DMS153 (cell line): ENCODE results near the gene DPPA3.
"Not testable (repeated sequence)": the region's sequence is repeated elsewhere in the genome, so short reads cannot be mapped to it uniquely, and the experiment has no call there.

Experiments used
- DNase-seq: peaks from one replicate; lab custom pipeline; 2025; lab: John Stamatoyannopoulos, UW

Gene DPPA3

DNA sequence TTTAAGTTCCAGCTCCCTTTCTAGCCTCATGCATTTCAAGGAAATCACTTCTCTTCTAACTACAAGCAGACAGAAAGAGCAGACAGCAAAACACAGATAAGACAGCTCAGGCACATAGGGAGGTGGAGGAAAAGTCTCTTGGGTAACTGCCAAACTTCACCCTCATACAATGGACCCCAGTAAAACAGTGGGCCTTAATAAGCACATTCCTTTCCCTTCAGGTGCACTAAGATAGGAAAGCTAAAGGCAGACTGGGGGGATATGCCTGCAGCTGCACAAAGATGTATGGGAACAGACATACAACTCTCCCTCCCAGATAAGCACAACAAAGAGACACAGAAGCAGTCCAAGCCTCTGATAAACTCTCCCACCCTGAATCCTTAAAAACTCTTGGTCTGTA, 19.8 kb downstream of the DPPA3 start:
- not testable (repeated sequence) for DNase-seq

DNA sequence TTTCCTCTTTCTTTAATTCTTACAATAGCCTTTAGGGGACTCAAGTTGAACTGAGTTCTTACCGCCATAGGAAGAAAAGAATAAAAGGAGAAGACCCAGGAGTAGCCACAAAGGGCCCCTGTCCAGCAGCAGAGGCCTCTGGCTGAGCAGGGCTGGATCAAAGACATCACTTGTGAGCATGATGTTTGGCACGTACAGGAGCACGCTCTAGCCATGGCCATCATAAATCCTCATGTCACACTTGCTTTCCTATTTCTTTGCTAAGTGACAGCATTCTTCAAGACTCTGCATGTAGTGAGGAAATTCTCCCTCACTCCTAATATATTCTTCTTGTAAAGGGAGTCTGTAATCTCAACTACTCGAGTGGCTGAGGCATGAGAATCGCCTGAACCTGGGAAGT, 20.3 kb downstream of the DPPA3 start:
- DNase-seq, result no peak

DNA sequence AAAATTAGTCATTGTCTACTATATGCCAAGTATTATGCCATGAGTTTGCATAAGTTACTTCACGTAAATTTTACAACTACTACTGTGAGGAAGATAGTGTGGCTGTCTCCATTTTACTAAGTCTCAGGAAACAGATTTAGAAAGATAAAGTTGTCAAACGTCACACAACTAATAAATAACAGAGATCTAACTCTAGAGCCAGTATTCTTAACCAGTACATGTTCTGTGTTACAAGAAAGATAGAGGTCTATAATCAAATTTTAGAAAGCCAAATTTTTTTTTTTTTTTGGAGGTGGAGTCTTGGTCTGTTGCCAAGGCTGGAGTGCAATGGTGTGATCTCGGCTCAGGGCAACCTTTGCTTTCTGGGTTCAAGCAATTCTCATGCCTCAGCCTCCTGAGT, 21.8 kb downstream of the DPPA3 start:
- no peak for DNase-seq

DNA sequence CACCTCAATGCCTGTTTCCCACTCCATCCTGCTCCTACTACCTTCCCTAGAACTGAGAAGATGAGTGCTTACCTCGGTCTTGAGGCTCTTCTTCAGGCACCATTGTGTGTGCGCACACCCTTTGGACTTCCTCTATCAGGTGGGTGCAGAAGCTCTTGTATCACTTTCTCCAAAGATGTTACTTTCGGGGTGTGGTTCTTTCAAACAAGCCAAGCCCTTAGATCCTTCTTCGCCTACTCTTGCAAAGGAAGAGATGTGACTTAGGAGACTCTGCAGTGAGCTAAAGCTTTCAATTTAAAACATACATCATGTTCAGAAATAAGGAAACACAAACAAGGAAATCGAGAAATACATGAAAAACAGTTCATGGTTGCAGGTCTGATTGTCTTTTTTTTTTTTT, 36.0 kb downstream of the DPPA3 start, which contains the start of gene CLEC4C:
Gene CLEC4C (minus strand): TSS at position 130 of the 400 bp plus-strand sequence. CDS start 27 bp downstream, at position 103.
- no peak for DNase-seq

DNA sequence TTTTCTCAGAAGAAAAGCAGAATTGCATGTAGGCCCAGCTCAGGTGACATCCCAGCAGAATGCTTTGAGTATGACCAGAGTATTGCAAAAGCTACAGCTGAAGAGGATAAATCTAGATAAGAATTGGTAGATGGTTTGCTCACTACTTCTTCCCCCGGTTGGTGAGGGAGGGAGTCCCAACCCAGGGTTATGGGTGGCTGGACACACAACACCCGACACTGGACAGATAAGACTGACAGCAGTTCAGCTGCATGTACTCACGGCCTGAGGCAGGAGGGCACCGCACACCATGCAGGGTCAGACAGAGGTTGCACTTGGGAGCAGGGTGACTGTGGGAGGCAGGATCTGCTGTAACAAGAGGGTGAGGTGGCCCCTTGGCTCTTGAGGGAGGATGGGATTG, 37.6 kb downstream of the DPPA3 start:
- DNase-seq, result no peak

DNA sequence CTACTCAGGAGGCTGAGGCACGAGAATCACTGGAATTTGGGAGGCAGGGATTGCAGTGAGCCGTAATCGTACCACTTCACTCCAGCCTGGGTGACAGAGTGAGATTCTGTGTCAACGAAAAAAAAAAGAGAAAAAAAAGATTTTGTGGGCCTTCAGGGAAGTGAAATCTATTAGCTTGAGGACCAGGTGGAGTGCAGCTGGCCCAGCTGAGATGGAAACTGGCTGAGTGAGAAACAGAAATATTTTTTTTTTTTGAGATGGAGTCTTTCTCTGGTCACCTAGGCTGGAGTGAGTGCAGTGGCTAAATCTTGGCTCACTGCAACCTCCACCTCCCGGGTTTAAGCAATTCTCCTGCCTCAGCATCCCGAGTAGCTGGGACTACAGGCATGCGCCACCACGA, 38.2 kb downstream of the DPPA3 start:
- DNase-seq, result no peak

DNA sequence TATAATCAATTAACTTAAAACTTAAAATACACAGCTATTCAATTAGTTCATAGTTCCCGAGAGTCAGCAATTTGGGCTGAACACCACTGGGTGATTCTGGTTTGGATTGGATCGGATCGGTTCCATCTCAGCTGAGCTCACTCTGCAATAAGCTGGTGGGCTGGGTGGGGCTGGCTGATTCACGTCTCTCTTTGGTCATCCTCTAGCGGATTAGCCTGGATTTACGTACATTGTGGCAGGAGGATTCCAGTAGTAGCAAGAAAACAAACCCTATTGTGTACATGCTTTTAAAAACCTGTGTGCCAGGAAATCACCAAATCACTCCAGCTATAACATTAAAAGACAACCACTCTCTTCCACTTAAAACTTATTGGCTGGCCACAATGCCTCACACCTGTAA, 39.1 kb downstream of the DPPA3 start:
- DNase-seq, result no peak

DNA sequence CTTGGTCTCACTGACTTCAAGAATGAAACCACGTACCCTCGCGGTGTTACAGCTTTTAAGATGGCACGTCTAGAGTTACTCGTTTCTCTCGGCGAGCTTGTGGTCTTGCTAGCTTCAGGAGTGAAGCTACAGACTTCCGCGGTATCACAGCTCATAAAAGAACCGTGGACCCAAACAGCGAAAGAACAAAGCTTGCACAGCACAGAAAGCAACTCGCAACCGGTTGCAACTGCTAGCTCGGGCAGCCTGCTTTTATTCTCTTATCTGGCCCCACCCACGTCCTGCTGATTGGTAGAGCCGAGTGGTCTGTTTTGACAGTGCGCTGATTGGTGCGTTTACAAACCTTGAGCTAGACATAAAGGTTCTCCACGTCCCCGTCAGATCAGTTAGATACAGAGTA, 40.2 kb downstream of the DPPA3 start:
- no peak for DNase-seq

DNA sequence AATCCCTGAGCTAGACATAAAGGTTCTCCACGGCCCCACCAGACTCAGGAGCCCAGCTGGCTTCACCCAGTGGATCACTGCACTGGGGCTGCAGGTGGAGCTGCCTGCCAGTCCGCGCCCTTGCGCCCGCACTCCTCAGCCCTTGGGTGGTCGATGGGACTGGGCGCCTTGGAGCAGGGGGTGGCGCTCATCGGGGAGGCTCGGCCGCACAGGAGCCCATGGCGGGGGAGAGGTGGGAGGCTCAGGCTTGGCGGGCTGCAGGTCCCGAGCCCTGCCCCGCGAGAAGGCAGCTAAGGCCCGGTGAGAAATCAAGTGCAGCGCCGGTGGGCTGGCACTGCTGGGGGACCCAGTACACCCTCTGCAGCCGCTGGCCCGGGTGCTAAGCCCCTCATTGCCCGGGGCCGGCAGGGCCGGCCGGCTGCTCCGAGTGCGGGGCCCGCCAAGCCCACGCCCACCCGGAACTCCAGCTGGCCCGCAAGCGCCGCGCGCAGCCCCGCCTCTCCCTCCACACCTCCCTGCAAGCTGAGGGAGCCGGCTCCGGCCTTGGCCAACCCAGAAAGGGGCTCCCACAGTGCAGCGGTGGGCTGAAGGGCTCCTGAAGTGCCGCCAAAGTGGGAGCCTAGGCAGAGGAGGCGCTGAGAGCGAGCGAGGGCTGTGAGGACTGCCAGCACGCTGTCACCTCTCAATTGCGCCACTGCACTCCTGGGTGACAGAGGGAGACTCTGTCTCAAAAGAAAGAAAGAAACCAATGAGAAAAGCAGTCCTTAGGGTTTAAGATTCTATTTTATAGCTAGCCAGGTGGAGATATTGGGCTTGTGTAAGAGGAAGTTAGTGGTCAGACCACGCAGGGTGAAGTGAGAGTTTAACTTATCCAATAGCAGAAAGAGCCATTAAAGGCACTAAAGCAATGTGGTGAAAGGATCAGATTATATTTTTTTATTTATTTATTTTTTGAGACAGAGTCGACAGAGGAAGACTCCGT, 41.0 kb downstream of the DPPA3 start:
- DNase-seq, result not testable (repeated sequence)

DNA sequence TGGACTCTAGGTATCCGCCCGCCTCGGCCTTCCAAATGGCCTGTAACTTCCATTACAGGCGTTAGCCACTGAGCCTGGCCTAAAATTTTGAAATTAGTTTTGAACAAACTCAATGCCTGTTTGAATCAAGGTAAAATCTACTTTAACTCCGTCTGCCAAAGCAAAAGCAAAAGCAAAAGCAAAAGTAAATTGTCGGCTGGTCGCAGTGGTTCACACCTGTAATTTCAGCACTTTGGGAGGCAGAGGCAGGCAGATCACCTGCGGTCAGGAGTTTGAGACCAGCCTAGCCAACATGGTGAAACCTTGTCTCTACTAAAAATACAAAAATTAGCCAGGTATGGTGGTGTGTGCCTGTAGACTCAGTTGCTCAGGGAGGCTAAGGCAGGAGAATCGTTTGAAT, 44.4 kb downstream of the DPPA3 start:
- not testable (repeated sequence) for DNase-seq

DNA sequence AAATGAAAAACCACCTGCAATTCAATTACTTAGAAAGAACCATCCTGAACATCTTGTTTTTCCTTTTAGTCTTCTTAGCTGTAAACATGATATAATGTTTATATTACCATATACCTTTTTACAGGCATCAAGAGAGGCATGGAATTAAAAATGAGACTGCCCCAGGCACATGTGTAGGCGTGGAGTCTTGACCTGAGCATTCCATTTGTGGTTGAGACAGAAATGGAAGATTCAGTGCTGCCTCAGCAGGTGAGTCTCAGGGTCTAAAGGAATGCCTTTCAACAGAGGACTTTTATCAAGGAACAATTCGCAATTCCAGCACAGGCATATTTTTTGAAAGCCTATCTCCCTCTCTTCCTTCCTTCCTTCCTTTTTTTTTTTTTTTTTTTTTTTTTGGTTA, 45.8 kb downstream of the DPPA3 start:
- no peak for DNase-seq

DNA sequence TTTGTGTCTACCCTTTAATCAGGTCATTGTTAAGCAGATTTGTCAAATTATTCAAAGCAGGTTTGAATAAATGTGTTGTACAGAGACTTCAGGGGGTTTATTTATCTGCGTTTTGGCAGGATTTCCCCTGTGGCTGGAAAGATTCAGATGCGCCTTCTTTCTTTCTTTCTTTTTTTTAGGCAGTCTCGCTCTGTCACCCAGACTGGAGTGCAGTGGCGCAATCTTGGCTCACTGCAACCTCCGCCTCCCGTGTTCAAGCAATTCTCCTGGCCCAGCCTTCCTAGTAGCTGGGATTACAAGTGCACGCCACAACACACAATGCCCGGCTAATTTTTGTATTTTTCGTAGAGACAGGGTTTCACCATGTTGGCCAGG, 47.5 kb downstream of the DPPA3 start:
- no peak for DNase-seq
